Measurements from ENCODE around the gene ERGIC2. TPM values are rescaled to one million over a fixed set of nuclear protein-coding genes. Genes with fewer than 3 reads are reported as not detected.

Gene ERGIC2
- total and polyA plus RNA-seq, 10 of the 15 experiments (the other 5 are each of a cell fraction or from before 2014, with no cell fraction given), result 26.1 to 181 (median 83.9) TPM

GRCh38 chr12:29334937-29335336 is 46.0 kb downstream of the ERGIC2 start:
- H3K4me2 ChIP-seq (ENCODE audit: control insufficient read depth, insufficient read depth), result no peak overlapping the region
- intact Hi-C loops (cut with micrococcal nuclease; ENCODE audit: unreplicated experiment), result no loop called here
- ChIA-PET SMC1A (ENCODE audit: uncharacterized antibody, unreplicated experiment) (interaction anchor here (1.1 to 1.5 kb wide), 5 partner anchors 17 to 262 kb away, joined by 3 to 5 read pairs (median 3); no protein-coding TSS in a partner anchor), POLR2A (no interaction called here), CTCF (interaction anchor here (1.4 kb wide), 1 partner anchor 17 kb away, joined by 3 read pairs; no protein-coding TSS in a partner anchor), RAD21 (ENCODE audit: unreplicated experiment) (no interaction called here)
- H3K36me3 ChIP-seq (ENCODE audit: control insufficient read depth in 2 of 2, insufficient read depth in 2 of 2, low read length in 1 of 2), result no peaks in the 10 kb centered on the region
- BruUV-seq (replicated peaks), result no TSS peak
- no peak overlapping the region for H3K27ac ChIP-seq (ENCODE audit: control insufficient read depth, insufficient read depth)
- H3K9ac ChIP-seq (ENCODE audit: control insufficient read depth, insufficient read depth, low read length), result no peak overlapping the region
- ATAC-seq (no peak), DNase-seq (ENCODE audit: low read depth, low spot score) (no peak), FAIRE-seq (no peak)
- H3K27me3 ChIP-seq (replicated peaks in 1 of 2; ENCODE audit: control insufficient read depth in 2 of 2, insufficient read depth in 2 of 2, low read length in 1 of 2), result no peaks in the 10 kb centered on the region
- H3K4me1 ChIP-seq (ENCODE audit: control insufficient read depth, insufficient read depth, low read length), result no peaks in the 10 kb centered on the region
- no peak overlapping the region for H3K4me3 ChIP-seq
- WGBS (ENCODE audit: insufficient coverage, insufficient replicate concordance, low lambda C conversion rate, missing lambda C conversion rate), result 100% methylated on average over 2 of the region's 2 CpGs
- no peak overlapping the region for H2AFZ ChIP-seq (ENCODE audit: control insufficient read depth, low read depth, low read length)
- H3K9me3 ChIP-seq (replicated peaks; ENCODE audit: control insufficient read depth, insufficient read depth, low read length), result no peaks in the 10 kb centered on the region
- in situ Hi-C loops (cut with MboI), result no loop called here
- no peaks in the 10 kb centered on the region for H3K79me2 ChIP-seq (ENCODE audit: control insufficient read depth, insufficient read depth, low read length)
- no peaks in the 10 kb centered on the region for H4K20me1 ChIP-seq (ENCODE audit: control insufficient read depth, insufficient read depth)
- no peak for TF ChIP-seq BHLHE40 (IDR thresholded peaks at IDR 0.05; ENCODE audit: borderline replicate concordance in 1 of 2, low read depth in 2 of 2, low read length in 1 of 2)
- TF ChIP-seq GATAD2B (conservative IDR thresholded peaks at IDR 0.05; ENCODE audit: low read depth), result no peak
- TF ChIP-seq NFYA (IDR thresholded peaks at IDR 0.05; ENCODE audit: borderline replicate concordance, low read depth, low read length), result no peak
- TF ChIP-seq PML (IDR thresholded peaks at IDR 0.05; ENCODE audit: low read length), result no peak
- no peak for TF ChIP-seq IKZF2 (IDR thresholded peaks at IDR 0.05)
- no peak for TF ChIP-seq RAD21 (IDR thresholded peaks at IDR 0.05; ENCODE audit: insufficient read depth, low read depth, low read length)
- no peak for TF ChIP-seq CREM (IDR thresholded peaks at IDR 0.05; ENCODE audit: low read depth)
- no peak for TF ChIP-seq E4F1 (IDR thresholded peaks at IDR 0.05; ENCODE audit: borderline replicate concordance, partially characterized antibody)
- no peak for TF ChIP-seq LARP7 (IDR thresholded peaks at IDR 0.05)
- TF ChIP-seq CTCF (IDR thresholded peaks at IDR 0.05 in 2 of 3, conservative IDR thresholded peaks at IDR 0.05 in 1 of 3; ENCODE audit: control insufficient read depth in 2 of 3, extremely low read depth in 1 of 3, insufficient read depth in 1 of 3, low read depth in 3 of 3, low read length in 3 of 3), result no peak
- no peak for TF ChIP-seq CHD4 (IDR thresholded peaks at IDR 0.05)
- TF ChIP-seq ZSCAN29 (IDR thresholded peaks at IDR 0.05), result no peak
- no peak for TF ChIP-seq TARDBP (IDR thresholded peaks at IDR 0.05; ENCODE audit: borderline replicate concordance)
- TF ChIP-seq TCF3 (IDR thresholded peaks at IDR 0.05; ENCODE audit: borderline replicate concordance, insufficient read depth, low read depth, low read length), result no peak
- TF ChIP-seq SIN3A (IDR thresholded peaks at IDR 0.05; ENCODE audit: low read depth, low read length), result no peak
- no peak for TF ChIP-seq E2F8 (IDR thresholded peaks at IDR 0.05; ENCODE audit: low read depth, partially characterized antibody)

Measured in GM12878 (cell line).